IPS DF 4.7 (cell line): ENCODE results near the gene NPAS3.

ENCODE experiments used
- DNase-seq: peaks from one replicate; pipeline ENCODE4 v3.0.0-alpha.2; 2013; ENCODE audit warnings: low spot score; ENCODE audit errors: extremely low read depth

Gene NPAS3

GRCh38 chr14:33010495-33010894 is 71.8 kb downstream of the NPAS3 start:
- no peak for DNase-seq

DNA sequence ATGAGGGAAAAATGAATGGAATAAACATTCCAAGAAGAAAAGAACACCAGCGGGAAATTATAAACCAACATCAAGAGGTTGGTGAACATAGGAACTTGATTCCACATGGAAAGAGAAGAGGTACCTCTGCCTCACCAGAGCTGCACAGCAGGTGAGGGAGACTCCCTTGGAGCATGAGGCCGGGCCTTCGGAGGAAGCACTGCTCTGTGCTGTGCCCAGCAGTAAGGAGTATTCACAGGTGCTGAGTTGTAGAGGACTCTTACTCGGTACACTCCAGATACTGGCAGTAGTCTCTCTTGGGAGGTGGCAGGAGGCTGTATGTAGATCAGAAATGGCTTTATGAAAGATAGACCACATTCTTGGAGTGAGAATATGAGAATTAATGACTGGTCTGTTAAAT is 76.0 kb downstream of the NPAS3 start:
- no peak for DNase-seq

DNA sequence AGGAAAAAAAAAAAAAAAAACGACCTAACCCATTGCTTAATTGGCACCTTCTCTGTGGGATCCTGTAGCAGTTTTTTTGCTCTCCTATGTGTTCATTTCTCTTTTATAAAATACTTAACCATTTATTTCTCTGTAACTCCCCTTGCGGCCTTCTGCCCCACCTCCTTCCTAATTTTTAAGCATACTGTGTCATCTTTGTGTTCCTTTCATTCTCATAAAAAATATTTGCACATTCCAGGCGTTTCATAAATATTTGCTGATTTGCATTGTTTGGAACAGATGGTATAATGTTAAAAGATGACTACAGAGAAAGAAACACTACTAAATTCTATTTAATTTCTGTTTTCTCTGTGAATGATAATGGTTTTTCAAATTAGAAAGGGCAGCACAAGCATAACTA is 77.9 kb downstream of the NPAS3 start:
- no peak for DNase-seq

- no peak for DNase-seq
Observed at GRCh38 chr14:33017016-33017415, 78.3 kb downstream of the NPAS3 start.

DNA sequence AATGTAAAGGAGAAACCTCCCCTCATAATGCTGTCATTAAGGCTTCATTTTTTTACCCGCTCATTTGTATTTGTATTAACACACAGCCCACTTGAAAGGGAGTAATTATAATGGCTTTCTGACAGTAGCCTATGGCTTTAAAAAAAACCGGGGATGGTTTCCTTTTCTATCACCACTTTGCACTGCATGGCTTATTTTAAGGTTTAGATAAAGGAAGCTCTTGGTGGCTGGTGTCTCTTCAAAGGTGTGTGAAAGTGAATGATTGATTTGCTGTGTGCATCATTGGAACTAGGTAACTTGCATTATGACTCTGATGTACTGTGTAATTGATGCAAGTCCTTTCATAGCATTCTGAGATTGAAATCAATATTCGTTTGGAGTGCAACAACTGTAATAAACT is 80.7 kb downstream of the NPAS3 start:
- DNase-seq, result no peak

DNA sequence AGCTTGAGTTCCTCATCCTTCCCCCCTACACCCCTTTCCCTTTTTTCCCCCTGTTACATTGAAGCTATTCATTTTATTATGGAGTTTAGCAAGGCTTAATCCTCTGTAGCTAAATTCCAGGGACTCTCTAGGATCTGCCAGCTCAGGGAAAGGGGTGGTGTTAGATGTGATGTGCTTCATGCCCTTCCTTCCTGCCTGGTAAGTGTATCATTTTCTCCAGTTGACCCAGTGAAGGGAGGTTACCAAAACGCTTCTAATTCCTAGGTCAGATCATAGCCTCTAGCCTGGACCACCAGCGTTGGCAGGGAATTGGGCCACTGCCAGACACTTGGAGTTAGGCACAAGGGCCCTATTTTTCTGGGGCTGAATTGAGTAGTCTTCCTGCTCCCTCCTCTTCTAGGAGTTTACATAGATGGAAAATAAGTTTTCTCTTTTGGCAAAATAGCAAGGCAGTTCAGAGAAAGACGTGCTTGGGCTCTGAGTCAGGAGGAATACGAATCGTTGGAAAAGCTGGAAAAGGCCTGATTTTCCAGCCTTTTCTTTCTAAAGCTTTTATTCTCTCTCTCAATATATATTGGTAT is 88.3 kb downstream of the NPAS3 start:
- DNase-seq, result no peak

DNA sequence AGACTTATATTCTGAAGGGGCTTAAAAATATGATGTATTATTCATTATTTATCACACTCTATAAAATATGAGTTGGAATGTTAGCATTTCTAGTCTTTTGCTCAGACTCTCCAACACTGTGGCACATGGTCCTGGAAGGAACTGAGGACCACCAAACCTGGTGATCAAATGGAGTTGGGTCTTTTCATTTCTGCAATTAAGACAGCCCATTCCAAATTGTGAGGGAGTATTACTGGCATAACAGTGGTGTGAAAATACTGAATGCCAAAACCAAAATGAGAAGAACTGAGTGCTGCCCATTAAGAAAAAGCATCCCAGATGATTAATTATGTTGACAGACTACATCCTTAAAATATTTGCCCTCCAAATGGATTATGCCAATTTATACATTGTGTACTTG is 90.8 kb downstream of the NPAS3 start:
- no peak for DNase-seq

DNA sequence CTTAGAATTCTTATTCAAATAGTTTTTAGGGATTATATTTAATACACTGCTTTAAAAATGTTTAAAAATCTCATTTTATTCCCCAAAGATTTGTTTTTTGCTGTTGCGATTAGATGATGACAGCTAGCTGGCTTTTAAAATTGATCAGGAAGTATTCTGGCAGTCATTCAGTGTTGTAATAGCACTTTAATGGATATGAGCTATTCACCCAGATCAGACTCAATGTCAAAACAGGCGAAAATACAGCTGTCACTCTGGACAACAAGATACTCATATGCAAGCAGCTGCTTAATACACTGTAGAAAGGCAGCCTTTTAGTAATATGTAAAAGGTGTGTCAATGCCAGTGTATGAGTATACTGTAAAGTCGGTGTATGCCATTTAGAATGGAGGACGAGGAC is 91.7 kb downstream of the NPAS3 start:
- DNase-seq, result no peak

GRCh38 chr14:33035416-33036194 is 96.9 kb downstream of the NPAS3 start:
- DNase-seq, result no peak

- no peak for DNase-seq
Observed at GRCh38 chr14:33039311-33039710, 100.6 kb downstream of the NPAS3 start.

DNA sequence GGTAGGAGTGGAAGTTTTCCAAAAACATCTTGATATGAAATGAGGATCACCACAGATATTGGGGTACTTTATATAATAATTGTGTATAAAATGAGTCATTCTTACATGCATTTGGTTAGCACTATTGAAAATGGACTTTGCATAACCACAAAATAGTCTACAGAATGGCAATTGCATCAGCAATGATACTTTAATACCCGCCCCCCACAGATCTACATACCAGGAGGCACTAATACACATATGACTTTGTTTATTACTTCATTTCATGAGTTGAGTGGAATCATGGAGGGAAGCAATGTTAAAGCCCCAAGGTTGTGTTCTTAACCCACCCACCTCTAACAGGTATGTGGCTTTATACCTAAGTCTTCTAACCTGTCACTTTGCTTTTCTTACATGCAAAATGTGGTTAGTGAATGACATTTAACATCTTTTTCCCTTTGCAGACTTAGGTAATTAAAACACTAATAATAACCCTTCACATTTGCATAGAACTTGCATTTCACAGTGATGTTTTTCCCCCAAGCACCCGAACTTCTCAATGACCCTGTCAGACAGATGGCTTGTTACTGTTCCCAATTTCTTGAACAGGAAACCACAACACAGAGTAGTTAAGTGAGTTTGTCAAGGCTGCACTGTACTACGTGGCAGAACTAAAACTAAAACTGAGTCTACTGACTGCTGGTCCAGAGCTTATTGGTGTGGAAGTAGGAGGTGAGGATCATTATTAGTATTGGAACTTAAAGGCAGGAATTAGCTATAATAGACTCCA is 101.9 kb downstream of the NPAS3 start:
- DNase-seq, result no peak

- no peak for DNase-seq
Observed at GRCh38 chr14:33042591-33042990, 103.9 kb downstream of the NPAS3 start.

- no peak for DNase-seq
Observed at GRCh38 chr14:33045760-33046159, 107.1 kb downstream of the NPAS3 start.

- DNase-seq, result no peak
Observed at GRCh38 chr14:33052943-33053342, 114.3 kb downstream of the NPAS3 start.

GRCh38 chr14:33056213-33056612 is 117.5 kb downstream of the NPAS3 start:
- no peak for DNase-seq

GRCh38 chr14:33057585-33057984 is 118.9 kb downstream of the NPAS3 start:
- no peak for DNase-seq

GRCh38 chr14:33061667-33062325 is 123.1 kb downstream of the NPAS3 start:
- no peak for DNase-seq

GRCh38 chr14:33062476-33062875 is 123.8 kb downstream of the NPAS3 start:
- no peak for DNase-seq

DNA sequence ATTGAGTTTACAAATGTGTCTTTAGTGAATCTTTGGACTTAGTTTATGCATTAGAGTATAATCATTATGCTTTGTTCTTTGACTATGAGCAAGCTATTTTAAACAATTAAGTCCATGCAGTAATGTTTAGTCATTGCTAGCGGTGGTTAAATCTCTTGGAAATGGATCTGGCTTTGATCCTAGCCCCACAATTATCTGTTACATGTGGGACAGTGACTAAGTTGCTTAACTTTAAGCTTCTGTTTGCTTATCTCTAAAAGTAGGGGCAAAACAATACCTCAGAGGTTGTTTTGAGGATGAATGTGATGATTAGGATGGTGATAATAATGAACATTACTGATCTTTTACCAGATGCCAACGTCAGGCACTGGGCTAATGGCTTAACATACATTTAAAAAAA is 124.2 kb downstream of the NPAS3 start:
- DNase-seq, result no peak

GRCh38 chr14:33063521-33063920 is 124.8 kb downstream of the NPAS3 start:
- no peak for DNase-seq

DNA sequence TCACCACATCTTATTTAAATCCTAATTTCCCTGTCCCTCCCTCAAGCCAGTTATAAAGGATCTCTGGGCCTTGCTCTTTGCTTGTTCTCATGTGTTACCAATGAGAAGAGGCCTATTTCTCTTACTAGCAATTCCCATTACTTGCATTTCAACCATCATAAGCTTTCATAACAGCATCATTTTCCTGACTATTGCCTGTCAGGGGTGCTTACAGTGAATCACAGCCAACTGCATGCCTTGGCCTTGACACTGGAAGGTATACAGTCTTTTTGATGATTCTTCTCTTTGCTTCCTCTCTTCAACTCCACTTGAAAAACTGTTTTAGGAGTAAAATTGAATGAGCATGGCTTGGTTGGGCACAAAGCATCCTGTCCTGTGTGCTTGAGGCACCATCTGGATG is 127.0 kb downstream of the NPAS3 start:
- DNase-seq, result no peak

DNA sequence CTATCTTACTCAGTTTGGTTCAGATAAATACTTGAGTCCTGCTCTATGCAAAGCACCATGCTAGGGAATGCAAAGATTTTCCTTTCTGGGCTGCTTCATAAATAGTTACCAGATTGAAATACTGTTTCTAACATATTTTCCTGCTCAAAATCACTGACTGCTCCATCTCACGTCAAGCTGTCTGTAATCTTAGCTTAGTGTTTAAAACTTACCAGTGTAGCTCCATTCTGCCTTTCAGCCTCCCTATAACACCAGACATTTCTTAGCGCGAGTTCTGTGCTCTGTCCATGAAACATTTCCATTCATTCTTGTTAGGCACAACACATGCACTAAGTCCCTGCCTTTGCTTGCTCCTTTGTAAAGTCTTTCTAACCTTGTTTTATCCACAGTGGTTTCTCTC is 129.4 kb downstream of the NPAS3 start:
- DNase-seq, result no peak
